ENCODE measurements around the gene TMPRSS12.
"Not testable (repeated sequence)": the region's sequence is repeated elsewhere in the genome, so short reads cannot be mapped to it uniquely, and the experiment has no call there.

The TMPRSS12 gene

GRCh38 chr12:50842637-50843493 is at the start of gene TMPRSS12:
Gene TMPRSS12 (plus strand): TSS chr12:50842926. CDS start chr12:50842965, 39 bp downstream.
- no peak for DNase-seq

- DNase-seq, result peak; percentile 3
Observed at GRCh38 chr12:50799908-50800307, 42.8 kb upstream of the TMPRSS12 start.

DNA sequence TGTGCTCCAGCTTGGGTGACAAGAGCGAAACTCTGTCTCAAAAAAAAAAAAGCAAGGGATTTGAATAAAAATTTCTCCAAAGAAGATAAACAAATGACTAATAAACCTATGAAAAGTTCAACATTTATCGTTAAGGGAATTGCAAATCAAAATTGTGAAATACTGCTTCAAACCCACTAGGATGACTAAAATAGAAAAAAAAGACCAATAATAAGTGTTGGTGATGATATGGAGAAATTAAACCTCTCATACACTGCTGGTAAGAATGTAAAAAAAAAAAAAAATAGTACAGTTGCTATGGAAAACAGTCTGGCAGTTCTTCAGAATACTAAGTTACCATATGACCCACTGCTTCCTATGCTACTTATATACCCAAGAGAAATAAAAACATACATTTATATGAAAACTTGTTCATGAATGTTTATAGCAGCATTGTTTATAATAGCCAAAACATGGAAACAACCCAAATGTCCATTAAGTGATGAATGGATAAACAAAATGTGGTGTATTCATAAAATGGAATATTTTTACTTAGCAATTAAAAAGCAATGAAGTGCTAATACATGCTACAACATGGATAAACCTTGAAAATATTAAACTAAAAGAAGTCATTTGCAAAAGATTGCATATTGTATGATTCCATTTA is 39.4 kb upstream of the TMPRSS12 start:
- DNase-seq, result no peak

DNA sequence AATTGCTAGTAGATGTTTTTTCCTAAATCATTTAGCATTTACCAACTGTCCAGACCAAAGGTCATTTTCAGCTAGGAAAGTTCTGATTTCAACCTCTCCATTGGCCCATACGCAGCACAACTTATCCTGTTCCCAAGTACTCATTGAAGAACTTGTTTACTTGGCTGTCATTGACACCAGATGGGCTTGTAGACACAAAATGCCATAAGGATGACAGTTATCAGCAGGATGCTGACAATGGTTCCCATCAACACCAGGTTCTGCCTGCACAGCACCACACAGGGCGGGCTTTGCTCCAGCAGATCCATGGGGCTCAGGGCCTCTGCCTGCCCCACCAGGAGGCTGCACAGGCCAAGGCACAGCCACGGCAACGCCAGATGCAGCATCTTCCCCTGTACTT is 36.5 kb upstream of the TMPRSS12 start:
- no peak for DNase-seq

DNA sequence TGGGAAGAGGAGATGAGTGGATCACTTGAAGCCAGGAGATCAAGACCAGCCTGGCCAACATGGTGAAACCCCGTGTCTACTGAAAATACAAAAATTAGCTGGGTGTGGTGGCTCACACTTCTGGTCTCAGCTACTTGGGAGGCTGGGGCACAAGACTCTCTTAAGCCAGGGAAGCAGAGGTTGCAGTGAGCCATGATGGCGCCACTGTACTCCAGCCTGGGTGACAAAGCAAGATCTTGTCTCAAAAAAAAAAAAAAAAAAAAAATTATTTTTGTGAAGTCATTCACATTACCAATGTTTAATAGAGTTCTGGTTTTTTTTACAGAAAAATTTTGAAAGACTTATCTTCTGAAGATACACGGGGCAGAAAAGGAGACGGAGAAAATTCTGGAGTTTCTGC is 33.6 kb upstream of the TMPRSS12 start:
- DNase-seq, result not testable (repeated sequence)

GRCh38 chr12:50814921-50815320 is 27.8 kb upstream of the TMPRSS12 start:
- DNase-seq, result not testable (repeated sequence)

DNA sequence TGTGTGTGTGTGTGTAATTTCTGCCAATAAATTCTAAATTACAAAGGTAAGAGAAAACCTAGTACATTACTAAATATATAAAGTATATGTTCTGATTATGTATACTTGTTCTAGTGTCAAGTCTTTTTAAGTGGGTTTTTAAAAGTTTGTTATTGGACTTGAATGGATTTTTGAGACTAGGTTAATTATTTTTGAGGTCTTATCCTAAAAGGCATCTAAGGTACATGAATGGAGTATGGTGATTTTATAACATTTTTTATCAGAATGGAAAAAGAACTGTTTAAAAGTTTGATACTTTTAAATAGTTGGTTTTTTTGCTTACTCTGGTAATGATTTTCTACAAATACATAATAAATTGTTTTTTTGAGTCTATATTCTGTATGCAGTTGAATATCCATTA is 22.5 kb upstream of the TMPRSS12 start:
- no peak for DNase-seq

GRCh38 chr12:50822082-50822481 is 20.6 kb upstream of the TMPRSS12 start:
- no peak for DNase-seq

DNA sequence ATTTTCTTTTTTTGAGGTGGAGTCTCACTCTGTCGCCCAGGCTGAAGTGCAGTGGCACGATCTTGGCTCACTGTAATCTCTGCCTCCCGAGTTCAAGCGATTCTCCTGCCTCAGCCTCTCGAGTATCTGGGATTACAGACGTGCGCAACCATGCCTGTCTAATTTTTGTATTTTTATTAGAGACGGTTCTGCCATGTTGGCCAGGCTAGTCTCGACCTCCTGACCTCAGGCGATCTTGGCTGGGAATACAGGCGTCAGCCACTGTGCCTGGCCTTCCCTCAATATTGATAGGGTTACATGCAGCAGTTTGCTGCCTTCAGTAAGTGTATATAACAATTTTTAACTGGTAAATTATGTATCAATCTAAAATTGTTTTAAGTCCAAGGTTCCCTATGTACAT is 19.0 kb upstream of the TMPRSS12 start:
- not testable (repeated sequence) for DNase-seq

DNA sequence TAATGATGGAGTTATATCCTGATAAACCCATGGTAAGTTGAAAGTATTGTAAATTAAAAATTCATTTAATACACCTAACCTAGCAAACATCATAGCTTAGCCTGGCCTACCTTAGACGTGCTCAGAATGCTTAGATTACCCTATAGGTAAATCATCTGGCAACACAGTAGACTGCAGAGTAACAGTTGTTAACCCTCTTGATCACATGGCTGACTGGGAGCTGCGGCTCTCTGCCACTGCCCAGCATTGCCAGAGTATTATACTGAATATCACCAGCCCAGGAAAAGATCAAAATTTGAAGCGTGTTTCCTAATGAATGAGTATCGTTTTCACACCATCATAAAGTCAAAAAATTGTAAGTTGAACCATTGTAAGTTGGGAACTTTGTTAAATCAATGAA is 17.8 kb upstream of the TMPRSS12 start:
- no peak for DNase-seq

DNA sequence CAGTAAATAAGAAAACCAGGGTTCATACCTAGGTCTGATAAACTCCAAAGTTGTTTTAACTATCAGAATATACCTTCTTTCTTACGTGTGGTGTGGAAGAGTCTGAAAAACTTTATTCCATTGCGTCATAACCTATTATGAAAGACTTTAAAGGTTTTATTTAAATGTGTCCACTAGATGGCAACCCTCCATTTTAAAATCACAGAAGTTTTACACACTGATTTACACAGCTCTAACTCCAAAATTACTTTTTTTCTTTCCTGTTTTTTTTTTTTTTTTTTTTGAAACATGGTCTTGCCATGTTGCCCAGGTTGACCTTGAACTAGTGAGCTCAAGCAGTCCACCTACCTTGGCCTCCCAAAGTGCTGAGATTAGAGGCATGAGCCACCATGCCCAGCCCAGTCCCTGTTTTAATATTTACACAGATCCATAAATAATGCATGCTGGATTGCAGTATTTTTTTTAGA is 17.3 kb upstream of the TMPRSS12 start:
- DNase-seq, result peak; percentile 79

- no peak for DNase-seq
Observed at GRCh38 chr12:50828121-50828520, 14.6 kb upstream of the TMPRSS12 start.

GRCh38 chr12:50828886-50829285 is 13.8 kb upstream of the TMPRSS12 start:
- DNase-seq, result no peak

DNA sequence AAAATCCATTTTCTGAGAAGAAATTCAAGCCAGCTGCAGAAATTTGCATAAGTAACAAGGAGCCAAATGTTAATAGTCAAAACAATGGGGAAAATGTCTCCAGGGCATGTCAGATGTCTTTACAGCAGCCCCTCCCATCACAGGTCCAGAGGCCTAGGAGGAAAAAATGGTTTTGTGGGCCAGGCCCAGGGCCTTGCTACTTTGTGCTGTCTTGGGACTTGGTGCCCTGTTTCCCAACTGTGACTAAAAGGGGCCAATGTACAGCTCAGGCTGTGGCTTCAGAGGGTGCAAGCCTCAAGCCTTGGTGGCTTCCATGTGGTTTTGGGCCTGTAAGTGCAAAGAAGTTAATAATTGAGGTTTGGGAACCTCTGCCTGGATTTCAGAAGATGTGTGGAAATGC is 8.9 kb upstream of the TMPRSS12 start:
- not testable (repeated sequence) for DNase-seq

GRCh38 chr12:50839042-50839441 is 3.7 kb upstream of the TMPRSS12 start:
- no peak for DNase-seq

GRCh38 chr12:50840809-50841487 is 1.8 kb upstream of the TMPRSS12 start:
- no peak for DNase-seq

DNA sequence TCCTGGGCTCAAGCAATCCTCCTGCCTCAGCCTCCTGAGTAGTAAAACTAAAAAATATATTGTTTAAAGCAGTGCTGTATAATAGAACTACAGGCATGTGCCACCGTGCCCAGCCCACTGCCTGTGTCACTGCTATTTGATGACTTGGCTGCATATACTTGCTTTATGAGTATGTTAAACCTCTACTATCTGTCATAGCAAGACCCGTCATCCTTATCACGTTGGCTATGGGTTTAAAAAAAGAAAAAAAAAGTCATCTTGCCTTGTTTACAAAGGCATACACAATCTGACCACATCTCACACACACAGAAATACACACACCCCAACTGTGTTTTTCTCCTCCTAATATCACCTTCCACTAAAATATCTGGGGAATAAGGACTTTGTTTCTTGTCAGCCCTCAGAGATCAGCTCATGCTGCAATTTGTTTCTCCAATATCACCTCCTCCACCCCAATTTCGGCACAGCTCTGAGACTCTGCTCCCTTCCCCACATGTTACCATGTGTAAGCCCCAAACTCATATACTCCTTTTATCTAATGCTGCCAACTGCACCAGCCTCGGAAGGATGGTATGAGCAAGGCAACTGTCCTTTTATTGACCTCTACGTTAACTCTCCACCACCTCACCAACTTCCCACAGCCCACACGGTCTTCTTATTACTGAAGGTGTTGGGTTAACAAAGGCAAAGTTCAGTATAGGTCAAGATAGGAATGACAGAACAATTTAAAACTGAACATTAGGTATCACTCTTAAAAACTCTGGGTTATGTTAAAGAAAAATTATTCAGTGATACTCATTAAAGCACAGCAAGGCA is 802 bp upstream of the TMPRSS12 start:
- no peak for DNase-seq

- DNase-seq, result no peak
Observed at GRCh38 chr12:50845021-50845647, 2.4 kb downstream of the TMPRSS12 start.

GRCh38 chr12:50848963-50849362 is 6.2 kb downstream of the TMPRSS12 start:
- DNase-seq, result no peak

DNA sequence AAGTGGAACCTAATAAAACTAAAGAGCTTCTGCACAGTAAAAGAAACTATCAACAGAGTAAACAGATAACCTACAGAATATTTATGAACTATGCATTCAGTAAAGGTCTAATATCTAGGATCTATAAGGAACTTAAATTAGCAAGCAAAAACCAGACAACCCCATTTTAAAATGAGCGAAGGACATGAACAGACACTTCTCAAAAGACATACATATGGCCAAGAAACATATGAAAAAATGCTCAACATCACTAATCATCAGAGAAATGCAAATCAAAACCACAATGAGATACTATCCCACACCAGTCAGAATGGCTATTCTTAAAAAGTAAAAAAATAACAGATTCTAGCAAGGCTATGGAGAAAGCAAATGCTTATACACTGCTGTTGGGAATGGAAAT is 12.5 kb downstream of the TMPRSS12 start:
- not testable (repeated sequence) for DNase-seq

DNA sequence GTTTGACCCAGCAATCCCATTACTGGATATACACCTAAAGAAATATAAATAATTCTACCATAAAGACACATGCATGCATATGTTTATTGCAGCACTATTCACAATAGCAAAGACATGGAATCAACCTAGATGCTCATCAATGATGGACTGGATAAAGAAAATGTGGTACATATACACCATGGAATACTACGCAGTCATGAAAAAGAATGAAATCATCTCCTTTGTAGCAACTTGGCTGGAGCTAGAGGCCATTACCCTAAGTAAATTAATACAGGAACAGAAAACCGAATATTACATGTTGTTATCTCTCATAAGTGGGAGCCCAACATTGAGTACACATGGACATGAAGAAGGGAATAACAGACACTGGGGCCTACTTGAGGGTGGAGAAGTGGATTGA is 13.0 kb downstream of the TMPRSS12 start:
- DNase-seq, result not testable (repeated sequence)

GRCh38 chr12:50859621-50860310 is 17.0 kb downstream of the TMPRSS12 start:
- DNase-seq, result no peak
